GM11168 (cell line): Measurements from ENCODE around the gene ERGIC1.
"Not testable (repeated sequence)": the region's sequence is repeated elsewhere in the genome, so short reads cannot be mapped to it uniquely, and the experiment has no call there.

Source experiments
- in situ Hi-C: fragments of 300-500 bp; cut with MboI; formaldehyde crosslinking; loops from one replicate; pipeline ENCODE4 v1.12.0; 2022; ENCODE audit warnings: low sequenced_read_pairs; ENCODE audit not compliant: unreplicated experiment

ERGIC1 gene

GRCh38 chr5:172844577-172844838 is 10.5 kb downstream of the ERGIC1 start:
- in situ Hi-C loops: no loop called here

- in situ Hi-C loops: no loop called here
Observed at GRCh38 chr5:172845154-172845553, 11.1 kb downstream of the ERGIC1 start.

- in situ Hi-C loops: no loop called here
Observed at GRCh38 chr5:172845576-172845975, 11.5 kb downstream of the ERGIC1 start.

GRCh38 chr5:172846249-172846648 is 12.2 kb downstream of the ERGIC1 start:
- in situ Hi-C loops: no loop called here

- in situ Hi-C loops: no loop called here
Observed at GRCh38 chr5:172846677-172847076, 12.6 kb downstream of the ERGIC1 start.

GRCh38 chr5:172847584-172847983 is 13.5 kb downstream of the ERGIC1 start:
- in situ Hi-C loops: not testable (repeated sequence)

- in situ Hi-C loops: no loop called here
Observed at GRCh38 chr5:172848419-172848818, 14.4 kb downstream of the ERGIC1 start.

- in situ Hi-C loops: no loop called here
Observed at GRCh38 chr5:172849606-172850453, 15.8 kb downstream of the ERGIC1 start.

- in situ Hi-C loops: no loop called here
Observed at GRCh38 chr5:172850454-172850797, 16.4 kb downstream of the ERGIC1 start.

GRCh38 chr5:172851254-172851653 is 17.2 kb downstream of the ERGIC1 start:
- in situ Hi-C loops: not testable (repeated sequence)

GRCh38 chr5:172852490-172853354 is 18.7 kb downstream of the ERGIC1 start:
- in situ Hi-C loops: no loop called here

- in situ Hi-C loops: no loop called here
Observed at GRCh38 chr5:172853355-172853975, 19.4 kb downstream of the ERGIC1 start.

GRCh38 chr5:172854451-172854871 is 20.4 kb downstream of the ERGIC1 start:
- in situ Hi-C loops: no loop called here

GRCh38 chr5:172854971-172855370 is 20.9 kb downstream of the ERGIC1 start:
- in situ Hi-C loops: no loop called here

GRCh38 chr5:172855597-172856292 is 21.7 kb downstream of the ERGIC1 start:
- in situ Hi-C loops: no loop called here

GRCh38 chr5:172856336-172856735 is 22.3 kb downstream of the ERGIC1 start:
- in situ Hi-C loops: no loop called here

- in situ Hi-C loops: no loop called here
Observed at GRCh38 chr5:172857982-172858381, 23.9 kb downstream of the ERGIC1 start.

GRCh38 chr5:172858511-172858989 is 24.5 kb downstream of the ERGIC1 start:
- in situ Hi-C loops: no loop called here

- in situ Hi-C loops: no loop called here
Observed at GRCh38 chr5:172858990-172859811, 25.1 kb downstream of the ERGIC1 start.

- in situ Hi-C loops: no loop called here
Observed at GRCh38 chr5:172859966-172860365, 25.9 kb downstream of the ERGIC1 start.
